Neuron (in vitro differentiated cells): ENCODE data around the gene LRRN1.

ENCODE experiments used
- H2AFZ ChIP-seq: one replicate; pipeline ENCODE4 v1.6.1; 2013; ENCODE audit warnings: low read depth, mild to moderate bottlenecking, inconsistent platforms, low read length, moderate library complexity
- H3K27me3 ChIP-seq: one replicate; pipeline ENCODE4 v1.6.1; 2013; ENCODE audit warnings: low read length; ENCODE audit not compliant: insufficient read depth
- H3K36me3 ChIP-seq: one replicate; pipeline ENCODE4 v1.6.1; 2013; ENCODE audit warnings: low read length; ENCODE audit not compliant: insufficient read depth
- H3K4me1 ChIP-seq: one replicate; pipeline ENCODE4 v1.6.1; 2013; ENCODE audit warnings: low read length; ENCODE audit not compliant: insufficient read depth
- H3K4me3 ChIP-seq: 2 replicates; pipeline ENCODE4 v1.5.1; 2013; ENCODE audit warnings: mild to moderate bottlenecking, low read length, moderate library complexity
- H3K9me3 ChIP-seq: one replicate; pipeline ENCODE4 v1.6.1; 2013; ENCODE audit warnings: low read length

Gene LRRN1

DNA sequence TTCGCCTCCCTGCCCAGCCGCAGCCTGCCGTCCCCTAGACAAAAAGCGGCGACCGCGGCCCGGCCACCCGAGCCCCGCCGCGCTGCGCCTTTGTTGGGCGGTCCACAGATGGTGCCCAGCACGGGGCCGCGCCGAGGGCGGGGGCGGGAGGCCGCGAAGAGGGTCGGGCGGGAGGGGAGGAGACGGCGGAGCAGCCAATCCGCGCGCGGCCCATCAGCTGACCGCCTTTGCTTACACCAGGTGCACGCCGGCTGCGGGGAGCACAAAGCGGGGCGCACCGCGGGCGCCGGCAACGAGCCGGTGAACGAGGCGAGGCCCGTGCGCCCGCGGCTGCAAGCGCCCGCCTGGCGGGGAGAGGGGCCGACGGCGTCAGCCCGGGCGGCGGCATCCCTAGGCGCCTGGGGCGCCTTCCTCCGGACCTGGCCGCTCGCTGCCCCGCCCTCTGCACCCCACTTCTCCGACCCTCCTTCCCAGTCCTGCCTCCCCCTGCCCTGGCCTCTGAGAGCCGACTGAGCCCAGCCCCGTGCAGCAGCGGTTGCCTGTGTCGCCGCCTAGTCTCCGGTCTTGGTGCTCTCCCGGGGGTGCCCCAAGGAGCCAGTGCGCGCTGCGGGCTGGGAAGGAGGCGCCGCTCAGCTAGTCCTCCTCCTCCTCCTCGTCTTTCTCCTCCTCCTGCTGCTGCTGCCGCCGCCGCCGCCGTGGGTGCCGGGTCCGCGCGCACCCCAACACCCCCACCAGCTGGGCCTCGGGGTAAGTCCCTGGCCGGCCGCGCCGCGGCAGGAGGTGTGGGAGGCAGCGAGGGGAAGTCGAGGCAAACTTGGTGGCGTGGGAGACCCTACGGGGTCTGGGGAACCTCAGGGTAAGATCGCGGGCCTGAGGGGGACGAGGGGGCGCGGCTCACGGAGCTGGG is at the start of gene LRRN1:
Gene LRRN1 (plus strand): TSS at position 259 of the 907 bp plus-strand sequence. CDS start 45,211 bp downstream, outside the sequence.
- Histone ChIP-seq H3K4me3 (peak within 1 kb of the TSS; percentile 88), H3K9me3 (no peaks in the 10 kb centered on the region), H3K36me3 (no peaks in the 10 kb centered on the region), H2AFZ (peak within 1 kb of the TSS; percentile 82), H3K27me3 (no peaks in the 10 kb centered on the region), H3K4me1 (peaks cover 31% of the 10 kb centered on the region)

DNA sequence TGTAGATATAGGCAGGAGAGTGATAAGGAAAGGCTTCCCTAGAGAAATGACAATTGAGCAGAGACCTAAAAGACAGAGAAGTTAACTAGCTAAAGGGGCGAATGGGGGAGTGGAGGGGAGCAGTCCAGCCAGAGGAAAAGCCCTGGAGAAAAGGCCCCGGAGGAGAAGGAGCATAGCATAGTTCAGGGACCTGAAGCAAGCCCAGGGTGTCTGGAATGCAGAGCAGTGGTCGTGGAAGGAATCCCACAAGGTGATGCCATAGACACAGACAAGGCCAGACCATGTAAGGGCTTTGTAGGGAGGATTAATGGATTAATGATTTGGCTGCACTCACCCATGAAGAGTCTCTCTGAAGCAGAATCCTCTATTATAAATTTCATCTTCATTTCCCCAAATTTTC is 45.8 kb upstream of the LRRN1 start:
- no peaks in the 10 kb centered on the region for H3K36me3 ChIP-seq
- peaks cover 3% of the 10 kb centered on the region for H3K27me3 ChIP-seq
- H3K4me3 ChIP-seq: no peak overlapping the region
- no peak overlapping the region for H2AFZ ChIP-seq
- peaks cover under 1% of the 10 kb centered on the region for H3K4me1 ChIP-seq
- no peaks in the 10 kb centered on the region for H3K9me3 ChIP-seq

DNA sequence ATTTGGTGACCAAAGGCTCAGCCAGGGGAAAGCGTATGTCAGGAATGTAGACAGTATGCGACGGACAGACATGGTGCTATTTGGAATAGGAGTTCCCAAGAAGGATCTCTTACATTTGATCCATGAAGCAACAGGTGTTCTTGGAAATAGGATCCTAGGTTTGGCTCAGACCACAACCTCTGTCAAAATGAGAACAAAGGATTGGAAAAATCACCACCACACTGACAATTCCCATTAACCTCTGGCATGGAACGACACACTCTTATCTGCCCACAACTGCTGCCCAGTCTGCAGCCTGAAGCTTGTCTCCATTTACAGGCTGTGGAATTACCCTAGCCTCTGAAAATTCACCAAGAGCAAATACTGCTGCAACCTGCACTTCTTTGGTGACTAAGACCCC is 33.6 kb upstream of the LRRN1 start:
- Histone ChIP-seq H3K36me3 (no peaks in the 10 kb centered on the region), H3K27me3 (peaks cover 2% of the 10 kb centered on the region), H3K4me1 (no peaks in the 10 kb centered on the region), H3K9me3 (no peaks in the 10 kb centered on the region), H3K4me3 (no peak overlapping the region), H2AFZ (no peak overlapping the region)

DNA sequence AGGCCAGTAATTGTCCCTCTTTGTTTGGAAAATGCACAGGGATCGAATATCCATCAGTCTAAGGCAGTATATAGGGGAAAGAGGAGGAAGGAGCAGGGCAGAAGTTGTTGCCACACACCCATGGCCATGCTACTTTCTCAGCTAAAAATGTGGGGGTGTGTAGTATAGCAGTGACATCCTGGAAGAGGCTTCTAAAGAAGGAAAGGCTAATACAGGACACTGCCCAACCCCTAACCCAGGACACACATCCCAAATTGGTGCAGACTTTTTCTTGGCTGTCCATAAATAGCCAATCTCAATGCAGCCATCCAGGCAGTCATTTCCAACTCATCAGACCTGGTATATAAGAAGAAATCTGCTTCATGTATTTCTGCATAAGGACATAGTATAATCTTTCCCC is 33.1 kb upstream of the LRRN1 start:
- H3K36me3 ChIP-seq: no peaks in the 10 kb centered on the region

DNA sequence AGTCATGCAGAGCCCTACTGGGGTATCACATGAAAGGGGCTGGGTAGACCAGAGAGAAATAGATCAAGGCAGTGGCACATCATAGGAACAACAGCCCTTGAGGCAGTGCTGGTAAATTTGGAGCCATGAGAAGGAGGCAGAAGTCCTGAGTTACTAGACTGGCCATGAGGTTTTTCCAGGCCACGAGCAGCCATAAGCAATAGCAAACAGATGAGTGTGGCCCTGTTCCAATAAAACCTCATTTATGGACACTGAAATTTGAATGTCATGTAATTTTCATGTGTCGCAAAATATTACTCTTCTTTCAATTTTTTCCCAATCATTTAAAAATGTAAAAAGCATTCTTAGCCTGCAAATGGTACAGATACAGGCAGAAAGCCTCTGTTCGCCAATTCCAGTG is 28.1 kb upstream of the LRRN1 start:
- no peaks in the 10 kb centered on the region for H3K36me3 ChIP-seq
- H3K27me3 ChIP-seq: no peaks in the 10 kb centered on the region
- H3K4me3 ChIP-seq: no peak overlapping the region
- H2AFZ ChIP-seq: no peak overlapping the region
- peaks cover 7% of the 10 kb centered on the region for H3K9me3 ChIP-seq
- H3K4me1 ChIP-seq: no peaks in the 10 kb centered on the region

More for the DNA sequence above, 33.1 kb upstream of the LRRN1 start:
- Histone ChIP-seq H3K4me3 (no peak overlapping the region), H3K27me3 (peaks cover 2% of the 10 kb centered on the region), H3K9me3 (no peaks in the 10 kb centered on the region), H3K4me1 (no peaks in the 10 kb centered on the region), H2AFZ (no peak overlapping the region)

DNA sequence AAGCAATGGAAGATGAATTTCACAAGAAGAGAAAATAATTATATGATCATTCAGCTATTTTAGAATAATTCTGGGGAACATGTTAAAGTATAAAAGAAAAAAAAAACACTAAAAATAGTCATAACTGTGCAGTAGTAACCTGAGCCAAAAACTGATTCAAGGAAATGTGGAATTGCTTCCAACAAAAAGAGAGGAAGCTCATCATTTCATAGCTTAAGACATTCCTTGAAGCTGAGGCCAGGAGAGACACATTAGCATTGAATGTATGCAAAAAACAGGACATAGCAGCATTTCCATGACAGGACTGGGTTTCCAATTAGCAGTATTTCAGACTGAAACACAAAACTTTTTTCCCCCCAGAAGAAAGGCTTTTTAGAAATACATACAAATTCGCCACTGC is 27.7 kb upstream of the LRRN1 start:
- no peaks in the 10 kb centered on the region for H3K27me3 ChIP-seq
- H3K9me3 ChIP-seq: peaks cover 7% of the 10 kb centered on the region
- no peaks in the 10 kb centered on the region for H3K36me3 ChIP-seq

DNA sequence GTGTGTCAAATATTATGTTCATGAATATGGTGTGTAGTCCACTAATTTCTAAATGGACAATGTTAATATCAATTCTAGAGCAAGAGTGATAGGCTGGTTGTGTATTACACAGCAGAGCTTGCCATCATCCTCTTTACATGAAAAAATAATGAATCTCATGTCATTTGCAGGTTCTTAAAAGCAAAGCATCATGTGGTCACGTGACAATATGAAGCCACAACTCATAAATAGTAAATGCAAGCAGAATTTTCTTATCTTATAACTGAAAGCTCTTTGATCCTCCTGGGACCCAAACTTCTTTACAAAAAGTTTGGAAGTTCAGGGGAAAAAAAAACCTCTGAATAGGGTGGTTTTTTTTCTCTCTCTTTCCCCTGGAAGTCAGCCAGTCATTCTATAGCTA is 26.9 kb upstream of the LRRN1 start:
- Histone ChIP-seq H3K36me3 (no peaks in the 10 kb centered on the region), H3K4me3 (no peak overlapping the region), H3K4me1 (no peaks in the 10 kb centered on the region), H3K9me3 (peaks cover 7% of the 10 kb centered on the region), H2AFZ (no peak overlapping the region), H3K27me3 (no peaks in the 10 kb centered on the region)

More for the DNA sequence above, 27.7 kb upstream of the LRRN1 start:
- Histone ChIP-seq H2AFZ (no peak overlapping the region), H3K4me3 (no peak overlapping the region), H3K4me1 (no peaks in the 10 kb centered on the region)

DNA sequence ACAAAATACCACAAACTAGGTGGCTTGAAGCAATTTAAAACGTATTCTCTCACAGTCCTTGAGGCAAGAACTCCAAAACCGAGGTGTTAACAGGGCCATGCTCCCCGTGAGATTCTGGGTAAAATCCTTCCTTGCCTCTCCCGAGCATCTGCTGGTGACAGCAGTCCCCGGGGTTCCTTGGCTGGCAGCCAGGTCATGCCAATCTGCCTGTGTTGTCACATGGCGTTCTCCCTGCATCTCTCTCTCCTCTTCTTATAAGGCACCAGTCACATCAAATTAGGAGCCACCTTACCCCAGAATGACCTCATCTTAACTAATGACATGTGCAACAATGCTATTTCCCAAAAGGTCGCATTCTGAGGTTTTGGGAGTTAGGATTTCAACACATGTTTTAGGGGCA is 26.3 kb upstream of the LRRN1 start:
- Histone ChIP-seq H3K36me3 (no peaks in the 10 kb centered on the region), H3K4me3 (no peak overlapping the region), H3K9me3 (peaks cover 7% of the 10 kb centered on the region), H3K27me3 (no peaks in the 10 kb centered on the region), H3K4me1 (no peaks in the 10 kb centered on the region), H2AFZ (no peak overlapping the region)

DNA sequence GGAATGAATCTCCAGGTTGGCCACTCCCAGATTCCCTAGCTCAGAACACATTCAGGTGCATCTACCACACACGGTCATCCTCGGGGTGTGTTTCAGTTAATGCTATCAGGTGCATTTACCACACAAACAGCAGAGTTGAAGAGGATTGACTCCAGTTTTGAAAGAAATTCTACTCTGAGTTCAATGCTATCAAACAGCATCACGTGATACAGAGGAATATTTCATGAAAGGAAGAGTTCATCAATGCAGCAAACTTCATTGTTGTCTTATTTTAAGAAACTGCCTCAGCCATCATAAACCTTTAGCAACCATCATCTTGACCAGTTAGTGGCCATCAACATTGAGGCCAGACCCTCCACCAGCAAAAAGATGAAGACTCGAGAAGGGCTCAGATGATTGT is 22.6 kb upstream of the LRRN1 start:
- H3K9me3 ChIP-seq: peaks cover 7% of the 10 kb centered on the region
- no peaks in the 10 kb centered on the region for H3K36me3 ChIP-seq
- H3K4me1 ChIP-seq: no peaks in the 10 kb centered on the region
- H2AFZ ChIP-seq: no peak overlapping the region
- no peak overlapping the region for H3K4me3 ChIP-seq
- H3K27me3 ChIP-seq: no peaks in the 10 kb centered on the region

DNA sequence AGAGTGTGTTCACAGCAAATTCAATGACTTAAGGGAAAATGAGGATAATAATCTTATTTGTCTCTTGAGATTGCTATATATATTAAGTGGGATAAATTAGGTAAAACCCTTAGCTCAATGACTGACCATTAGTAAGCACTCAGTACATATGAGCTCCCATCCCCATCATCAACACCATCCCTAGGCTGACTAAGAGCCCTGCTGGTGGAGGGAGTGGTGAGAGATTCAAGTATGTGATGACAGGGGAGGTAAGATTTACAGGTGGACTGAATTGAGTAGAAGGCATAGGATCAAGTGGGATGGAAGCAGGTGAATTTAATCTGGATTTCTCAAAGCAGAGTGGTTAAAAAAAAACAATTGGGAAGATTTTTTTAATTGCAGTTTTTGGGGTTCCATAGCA is 21.0 kb upstream of the LRRN1 start:
- Histone ChIP-seq H3K36me3 (no peaks in the 10 kb centered on the region), H3K4me1 (no peaks in the 10 kb centered on the region), H3K4me3 (no peak overlapping the region), H3K9me3 (peaks cover 7% of the 10 kb centered on the region), H2AFZ (no peak overlapping the region), H3K27me3 (no peaks in the 10 kb centered on the region)

DNA sequence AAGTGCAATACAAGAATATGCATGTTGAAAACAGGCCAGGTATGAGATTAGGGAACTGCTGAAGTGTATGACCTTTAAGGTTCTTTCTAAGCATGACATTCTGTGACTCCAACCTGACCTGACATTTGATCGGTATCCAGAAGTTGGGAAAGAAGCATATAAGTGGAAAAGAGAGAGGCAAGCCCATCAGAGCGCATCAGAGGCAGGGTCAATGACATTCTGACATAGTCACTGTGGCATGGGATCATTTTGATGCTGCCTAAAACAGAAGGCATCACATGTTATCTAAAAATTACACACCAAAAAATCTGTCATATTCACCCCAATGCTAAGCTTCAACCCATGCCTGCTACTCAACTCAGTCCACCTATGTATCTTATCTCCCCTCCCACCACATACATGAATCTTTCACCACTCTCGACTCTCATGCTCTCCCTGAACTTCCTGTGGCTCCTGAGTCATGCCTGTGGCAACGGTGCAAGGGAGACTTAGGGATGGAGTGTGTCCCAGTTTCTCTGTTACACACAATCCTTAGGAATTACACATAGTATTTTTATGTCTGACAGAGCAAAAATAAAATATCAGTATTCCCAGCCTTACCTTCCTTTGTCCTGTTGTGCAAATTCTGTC is 20.5 kb upstream of the LRRN1 start:
- Histone ChIP-seq H3K27me3 (no peaks in the 10 kb centered on the region), H3K9me3 (peaks cover 7% of the 10 kb centered on the region), H3K36me3 (no peaks in the 10 kb centered on the region), H2AFZ (no peak overlapping the region), H3K4me3 (no peak overlapping the region), H3K4me1 (no peaks in the 10 kb centered on the region)

DNA sequence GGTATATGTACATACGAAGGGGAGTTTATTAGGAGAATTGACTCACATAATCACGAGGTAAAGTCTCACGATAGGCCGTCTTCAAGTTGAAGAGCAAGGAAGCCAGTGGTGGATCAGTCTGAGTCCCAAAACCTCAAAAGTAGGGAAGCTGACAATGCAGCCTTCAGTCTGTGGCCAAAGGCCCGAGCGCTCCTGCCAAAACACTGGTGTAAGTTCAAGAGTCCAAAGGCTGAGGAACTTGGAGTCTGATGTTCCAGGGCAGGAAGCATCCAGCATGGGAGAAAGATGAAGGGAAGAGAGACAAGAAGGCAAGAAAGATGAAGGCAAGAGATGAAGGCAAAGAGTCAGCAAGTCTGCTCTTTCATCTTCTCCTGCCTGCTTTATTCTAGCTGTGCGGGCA is 16.8 kb upstream of the LRRN1 start:
- no peaks in the 10 kb centered on the region for H3K4me1 ChIP-seq
- H3K27me3 ChIP-seq: peaks cover 2% of the 10 kb centered on the region
- no peak overlapping the region for H3K4me3 ChIP-seq
- H3K36me3 ChIP-seq: no peaks in the 10 kb centered on the region
- no peaks in the 10 kb centered on the region for H3K9me3 ChIP-seq
- H2AFZ ChIP-seq: no peak overlapping the region

DNA sequence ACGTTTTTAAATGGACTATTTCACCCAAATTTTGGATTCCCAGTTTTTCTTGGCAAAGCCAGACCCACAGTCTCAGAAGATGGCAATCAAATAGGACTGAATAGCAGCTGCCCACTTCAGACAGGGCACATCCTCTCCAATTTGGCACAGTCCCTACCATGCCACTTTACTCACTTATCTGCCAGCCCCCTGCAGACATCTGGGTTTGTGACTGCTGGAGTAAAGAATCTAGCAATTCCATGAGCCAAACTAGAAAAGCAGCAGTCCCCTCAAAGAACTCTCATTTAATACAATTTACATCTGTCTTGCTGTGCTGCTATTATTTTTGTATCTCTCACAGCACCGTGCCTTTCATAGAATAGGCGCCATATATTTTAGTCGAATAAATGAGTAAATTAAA is 16.0 kb upstream of the LRRN1 start:
- Histone ChIP-seq H3K9me3 (no peaks in the 10 kb centered on the region), H3K36me3 (no peaks in the 10 kb centered on the region), H3K27me3 (peaks cover 2% of the 10 kb centered on the region), H3K4me3 (no peak overlapping the region), H2AFZ (no peak overlapping the region), H3K4me1 (no peaks in the 10 kb centered on the region)
